Kidney epithelial cell (primary cell): ENCODE measurements around the gene RASAL1. TPM values are rescaled to one million over a fixed set of nuclear protein-coding genes. Genes with fewer than 3 reads are reported as not detected.

Experiments
- DNase-seq: peaks from one replicate; pipeline ENCODE4 v3.0.0-alpha.2; 2010; ENCODE audit warnings: low read depth
- H3K27me3 ChIP-seq: 2 replicates; pipeline ENCODE4 v1.6.0; 2011; ENCODE audit warnings: low read length; ENCODE audit not compliant: control insufficient read depth, insufficient read depth
- H3K36me3 ChIP-seq: 2 replicates; pipeline ENCODE4 v1.5.1; 2011; ENCODE audit warnings: low read length; ENCODE audit not compliant: control insufficient read depth, insufficient read depth
- H3K4me3 ChIP-seq: 2 replicates; pipeline ENCODE4 v1.5.1; 2011; ENCODE audit warnings: low read depth, mild to moderate bottlenecking, control low read depth, low read length
- CTCF ChIP-seq: IDR thresholded peaks from 2 replicates; pipeline ENCODE4 v1.5.1; 2011; ENCODE audit warnings: mild to moderate bottlenecking, moderate library complexity, low read length, control low read depth, inconsistent platforms; ENCODE audit not compliant: insufficient read depth, poor library complexity, severe bottlenecking
- total RNA-seq: library from RNA; depleted of rRNA; stranded (reverse); fragments of >200 nt; gene quantifications from 2 replicates; pipeline ENCODE4 v1.2.3, GENCODE V29; 2015

Gene RASAL1
- total RNA-seq, 1 donor from 2014 or later = 1.1 TPM

- Histone ChIP-seq H3K36me3 (no peaks in the 10 kb centered on the region), H3K27me3 (peaks cover 5% of the 10 kb centered on the region), H3K4me3 (no peak overlapping the region)
- DNase-seq = no peak
- TF ChIP-seq CTCF = no peak
Measured at GRCh38 chr12:113129664-113130456, 5.7 kb downstream of the RASAL1 start.

- no peak overlapping the region for H3K4me3 ChIP-seq
- DNase-seq = no peak
- H3K27me3 ChIP-seq = peaks cover 5% of the 10 kb centered on the region
- no peak for TF ChIP-seq CTCF
- no peaks in the 10 kb centered on the region for H3K36me3 ChIP-seq
Measured at GRCh38 chr12:113128802-113129663, 6.5 kb downstream of the RASAL1 start.

GRCh38 chr12:113127791-113128199, 7.8 kb downstream of the RASAL1 start:
- DNase-seq = no peak
- no peak for TF ChIP-seq CTCF
- peaks cover 5% of the 10 kb centered on the region for H3K27me3 ChIP-seq

GRCh38 chr12:113120670-113121370, 14.7 kb downstream of the RASAL1 start:
- Histone ChIP-seq H3K36me3 (no peaks in the 10 kb centered on the region), H3K27me3 (no peaks in the 10 kb centered on the region), H3K4me3 (no peak overlapping the region)
- DNase-seq = no peak
- TF ChIP-seq CTCF = no peak

More at GRCh38 chr12:113127791-113128199, 7.8 kb downstream of the RASAL1 start:
- no peak overlapping the region for H3K4me3 ChIP-seq
- H3K36me3 ChIP-seq = no peaks in the 10 kb centered on the region

- H3K27me3 ChIP-seq = no peaks in the 10 kb centered on the region
- no peaks in the 10 kb centered on the region for H3K36me3 ChIP-seq
- no peak for DNase-seq
- H3K4me3 ChIP-seq = no peak overlapping the region
- TF ChIP-seq CTCF = no peak
Measured at GRCh38 chr12:113119980-113120669, 15.4 kb downstream of the RASAL1 start.
